Measurements from ENCODE around the gene CPEB2. TPM values are rescaled to one million over a fixed set of nuclear protein-coding genes. Genes with fewer than 3 reads are reported as not detected.

CPEB2 gene
- total and polyA plus RNA-seq, 5 donors from 2014 or later = 0.94 to 27.5 (median 1.6) TPM

GRCh38 chr4:15012017-15012788 lies 9.9 kb downstream of the CPEB2 start:
- Mint-ChIP-seq H3K27ac (no peak overlapping the region), H3K4me3 (no peak overlapping the region), H3K4me1 (peaks cover 31 to 63% (median 45%) of the 10 kb centered on the region in 4 donors), H3K36me3 (peaks cover 19% of the 10 kb centered on the region), H3K9me3 (no peaks in the 10 kb centered on the region), H3K27me3 (no peaks in the 10 kb centered on the region)
- ATAC-seq (ENCODE audit: low read depth in 2 of 2) (no peak), DNase-seq (no peak)
- H3K36me3 ChIP-seq (ENCODE audit: control insufficient read depth, insufficient read depth, low read length) = peaks cover 28% of the 10 kb centered on the region
- H3K4me1 ChIP-seq (ENCODE audit: control insufficient read depth, insufficient read depth, low read length, poor library complexity, severe bottlenecking) = peaks cover 13% of the 10 kb centered on the region
- no peak overlapping the region for H3K4me3 ChIP-seq (ENCODE audit: low read depth, low read length)
- no peak overlapping the region for H3K27ac ChIP-seq (ENCODE audit: insufficient read depth, low read length, poor library complexity, severe bottlenecking)
- H3K9me3 ChIP-seq (ENCODE audit: control insufficient read depth in 2 of 2, low read length in 2 of 2) = no peaks in the 10 kb centered on the region
- no peaks in the 10 kb centered on the region for H3K27me3 ChIP-seq (ENCODE audit: control insufficient read depth, insufficient read depth, low read length)

- H3K27me3 Mint-ChIP-seq = no peaks in the 10 kb centered on the region
Observed at GRCh38 chr4:15013585-15013984, 11.3 kb downstream of the CPEB2 start.

GRCh38 chr4:15015170-15015569 lies 12.9 kb downstream of the CPEB2 start:
- Mint-ChIP-seq H3K27ac (no peak overlapping the region), H3K4me3 (no peak overlapping the region), H3K4me1 (peaks cover 30 to 67% (median 50%) of the 10 kb centered on the region in 4 donors), H3K9me3 (no peaks in the 10 kb centered on the region), H3K36me3 (peaks cover 19% of the 10 kb centered on the region), H3K27me3 (no peaks in the 10 kb centered on the region)
- H3K4me1 ChIP-seq (ENCODE audit: control insufficient read depth, insufficient read depth, low read length, poor library complexity, severe bottlenecking) = peaks cover 23% of the 10 kb centered on the region
- H3K27ac ChIP-seq (ENCODE audit: insufficient read depth, low read length, poor library complexity, severe bottlenecking) = no peak overlapping the region
- H3K4me3 ChIP-seq (ENCODE audit: low read depth, low read length) = no peak overlapping the region
- H3K27me3 ChIP-seq (ENCODE audit: control insufficient read depth, insufficient read depth, low read length) = no peaks in the 10 kb centered on the region
- peaks cover 21% of the 10 kb centered on the region for H3K36me3 ChIP-seq (ENCODE audit: control insufficient read depth, insufficient read depth, low read length)
- no peak for ATAC-seq (ENCODE audit: low read depth in 2 of 2)
- H3K9me3 ChIP-seq (ENCODE audit: control insufficient read depth in 2 of 2, low read length in 2 of 2) = no peaks in the 10 kb centered on the region
- DNase-seq = no peak

More at GRCh38 chr4:15013585-15013984, 11.3 kb downstream of the CPEB2 start:
- no peak for DNase-seq
- peaks cover 19% of the 10 kb centered on the region for H3K36me3 Mint-ChIP-seq
- peaks cover 26% of the 10 kb centered on the region for H3K36me3 ChIP-seq (ENCODE audit: control insufficient read depth, insufficient read depth, low read length)
- ATAC-seq (ENCODE audit: low read depth in 2 of 2) = no peak
- H3K9me3 ChIP-seq (ENCODE audit: control insufficient read depth in 2 of 2, low read length in 2 of 2) = no peaks in the 10 kb centered on the region
- no peaks in the 10 kb centered on the region for H3K9me3 Mint-ChIP-seq
- H3K4me1 ChIP-seq (ENCODE audit: control insufficient read depth, insufficient read depth, low read length, poor library complexity, severe bottlenecking) = peaks cover 20% of the 10 kb centered on the region
- H3K4me3 ChIP-seq (ENCODE audit: low read depth, low read length) = no peak overlapping the region
- no peak overlapping the region for H3K4me3 Mint-ChIP-seq
- peaks cover 27 to 68% (median 50%) of the 10 kb centered on the region in 4 donors for H3K4me1 Mint-ChIP-seq
- H3K27me3 ChIP-seq (ENCODE audit: control insufficient read depth, insufficient read depth, low read length) = no peaks in the 10 kb centered on the region
- H3K27ac ChIP-seq (ENCODE audit: insufficient read depth, low read length, poor library complexity, severe bottlenecking) = no peak overlapping the region
- H3K27ac Mint-ChIP-seq = no peak overlapping the region

- ATAC-seq (ENCODE audit: low read depth in 2 of 2) = no peak
- Mint-ChIP-seq H3K27me3 (no peaks in the 10 kb centered on the region), H3K9me3 (no peaks in the 10 kb centered on the region), H3K4me1 (peaks cover 36 to 80% (median 58%) of the 10 kb centered on the region in 4 donors), H3K36me3 (peaks cover 18% of the 10 kb centered on the region), H3K27ac (peak overlapping the region; percentile 53 to 67 (median 63)), H3K4me3 (peak overlapping the region in 3 of 4 donors; percentile 21 to 33 (median 27))
- peak in 1 of 3 donors; percentile 54 for DNase-seq
- Histone ChIP-seq H3K36me3 (ENCODE audit: control insufficient read depth, insufficient read depth, low read length) (peaks cover 15% of the 10 kb centered on the region), H3K4me1 (ENCODE audit: control insufficient read depth, insufficient read depth, low read length, poor library complexity, severe bottlenecking) (peaks cover 18% of the 10 kb centered on the region), H3K27ac (ENCODE audit: insufficient read depth, low read length, poor library complexity, severe bottlenecking) (no peak overlapping the region), H3K9me3 (ENCODE audit: control insufficient read depth in 2 of 2, low read length in 2 of 2) (no peaks in the 10 kb centered on the region), H3K4me3 (ENCODE audit: low read depth, low read length) (peak overlapping the region; percentile 38), H3K27me3 (ENCODE audit: control insufficient read depth, insufficient read depth, low read length) (no peaks in the 10 kb centered on the region)
Observed at GRCh38 chr4:15018361-15018760, 16.1 kb downstream of the CPEB2 start.

- ATAC-seq (ENCODE audit: low read depth in 2 of 2) = no peak
- peaks cover 20% of the 10 kb centered on the region for H3K36me3 Mint-ChIP-seq
- H3K4me1 Mint-ChIP-seq = peaks cover 38 to 72% (median 52%) of the 10 kb centered on the region in 4 donors
- no peak overlapping the region for H3K27ac ChIP-seq (ENCODE audit: insufficient read depth, low read length, poor library complexity, severe bottlenecking)
- no peaks in the 10 kb centered on the region for H3K27me3 ChIP-seq (ENCODE audit: control insufficient read depth, insufficient read depth, low read length)
- H3K4me1 ChIP-seq (ENCODE audit: control insufficient read depth, insufficient read depth, low read length, poor library complexity, severe bottlenecking) = peaks cover 12% of the 10 kb centered on the region
- H3K9me3 Mint-ChIP-seq = no peaks in the 10 kb centered on the region
- H3K27ac Mint-ChIP-seq = peak overlapping the region in 1 of 3 donors; percentile 57
- no peak overlapping the region for H3K4me3 Mint-ChIP-seq
- H3K9me3 ChIP-seq (ENCODE audit: control insufficient read depth in 2 of 2, low read length in 2 of 2) = no peaks in the 10 kb centered on the region
- H3K4me3 ChIP-seq (ENCODE audit: low read depth, low read length) = no peak overlapping the region
- H3K27me3 Mint-ChIP-seq = no peaks in the 10 kb centered on the region
- no peak for DNase-seq
- H3K36me3 ChIP-seq (ENCODE audit: control insufficient read depth, insufficient read depth, low read length) = peaks cover 16% of the 10 kb centered on the region
Observed at GRCh38 chr4:15020502-15021286, 18.4 kb downstream of the CPEB2 start.

GRCh38 chr4:15021311-15021710 lies 19.0 kb downstream of the CPEB2 start:
- Histone ChIP-seq H3K27ac (ENCODE audit: insufficient read depth, low read length, poor library complexity, severe bottlenecking) (no peak overlapping the region), H3K27me3 (ENCODE audit: control insufficient read depth, insufficient read depth, low read length) (no peaks in the 10 kb centered on the region), H3K9me3 (ENCODE audit: control insufficient read depth in 2 of 2, low read length in 2 of 2) (no peaks in the 10 kb centered on the region), H3K4me1 (ENCODE audit: control insufficient read depth, insufficient read depth, low read length, poor library complexity, severe bottlenecking) (peaks cover 12% of the 10 kb centered on the region), H3K36me3 (ENCODE audit: control insufficient read depth, insufficient read depth, low read length) (peaks cover 13% of the 10 kb centered on the region), H3K4me3 (ENCODE audit: low read depth, low read length) (no peak overlapping the region)
- no peak for ATAC-seq (ENCODE audit: low read depth in 2 of 2)
- Mint-ChIP-seq H3K4me1 (peaks cover 34 to 68% (median 49%) of the 10 kb centered on the region in 4 donors), H3K27ac (no peak overlapping the region), H3K27me3 (no peaks in the 10 kb centered on the region), H3K9me3 (no peaks in the 10 kb centered on the region), H3K36me3 (peaks cover 20% of the 10 kb centered on the region), H3K4me3 (no peak overlapping the region)
- DNase-seq = no peak

GRCh38 chr4:15021946-15022345 lies 19.7 kb downstream of the CPEB2 start:
- H3K27me3 ChIP-seq (ENCODE audit: control insufficient read depth, insufficient read depth, low read length) = no peaks in the 10 kb centered on the region
- no peak overlapping the region for H3K27ac ChIP-seq (ENCODE audit: insufficient read depth, low read length, poor library complexity, severe bottlenecking)
- H3K4me1 ChIP-seq (ENCODE audit: control insufficient read depth, insufficient read depth, low read length, poor library complexity, severe bottlenecking) = peaks cover 12% of the 10 kb centered on the region
- H3K9me3 ChIP-seq (ENCODE audit: control insufficient read depth in 2 of 2, low read length in 2 of 2) = no peaks in the 10 kb centered on the region
- Mint-ChIP-seq H3K9me3 (no peaks in the 10 kb centered on the region), H3K27me3 (no peaks in the 10 kb centered on the region), H3K27ac (peak overlapping the region in 1 of 3 donors; percentile 60), H3K4me1 (peaks cover 34 to 62% (median 47%) of the 10 kb centered on the region in 4 donors), H3K36me3 (peaks cover 20% of the 10 kb centered on the region), H3K4me3 (no peak overlapping the region)
- DNase-seq (no peak), ATAC-seq (ENCODE audit: low read depth in 2 of 2) (no peak)
- peak overlapping the region; percentile 4 for H3K4me3 ChIP-seq (ENCODE audit: low read depth, low read length)
- peaks cover 13% of the 10 kb centered on the region for H3K36me3 ChIP-seq (ENCODE audit: control insufficient read depth, insufficient read depth, low read length)
